K562 (cell line): ENCODE measurements around the gene FILIP1L. TPM values are rescaled to one million over a fixed set of nuclear protein-coding genes. Genes with fewer than 3 reads are reported as not detected.

Experiments used
- MGA ChIP-seq: fragments of 450-650 bp; IDR thresholded peaks from 2 replicates; pipeline ENCODE4 v1.6.1; 2016; ENCODE audit warnings: mild to moderate bottlenecking, moderate library complexity
- polyA plus RNA-seq, 8 experiments: library from polyadenylated mRNA; depleted of rRNA in 4 of 8; stranded (reverse) in 5 of 8; unstranded in 3 of 8; fragments of >200 nt; fragmentation: Nextera tagmentation in 2 of 8; fragmentation: Illumina TruSeq in 1 of 8; extraction: Ambion mirVana in 2 of 8; extraction: Trizol in 1 of 8; gene quantifications; 2 replicates each; pipeline versions ENCODE4 v1.2.1 to v1.2.3, GENCODE V29; 2011 to 2014; ENCODE audit warnings: inconsistent platforms in 1 of 8, missing spikeins in 1 of 8
- total RNA-seq, 7 experiments: library from RNA; depleted of rRNA in 6 of 7; stranded (reverse); fragments of >200 nt in 6 of 7; fragmentation: Illumina TruSeq in 2 of 7; extraction: Trizol in 2 of 7; gene quantifications; 2 replicates each; pipeline versions ENCODE4 v1.2.1 to v1.2.3, GENCODE V29; 2011 to 2021; ENCODE audit warnings: low replicate concordance in 1 of 7

FILIP1L gene
- total and polyA plus RNA-seq, 9 of the 15 experiments (the other 6 are each of a cell fraction or from before 2014, with no cell fraction given) = 0.50 to 2.1 (median 1.1) TPM

- TF ChIP-seq MGA = no peak
Measured at GRCh38 chr3:100079328-100079727, 35.0 kb downstream of the FILIP1L start (continued).
